HG02852 (cell line): ENCODE measurements around the gene SPTBN1.

Experiments
- ATAC-seq: cut with Tn5 transposase; IDR thresholded peaks from one replicate; pipeline ENCODE4 v1.9.1; 2021; ENCODE audit warnings: mild to moderate bottlenecking, moderate library complexity; ENCODE audit not compliant: unreplicated experiment

The SPTBN1 gene

GRCh38 chr2:54432251-54433015, 23.7 kb upstream of the SPTBN1 start:
- no peak for ATAC-seq

DNA sequence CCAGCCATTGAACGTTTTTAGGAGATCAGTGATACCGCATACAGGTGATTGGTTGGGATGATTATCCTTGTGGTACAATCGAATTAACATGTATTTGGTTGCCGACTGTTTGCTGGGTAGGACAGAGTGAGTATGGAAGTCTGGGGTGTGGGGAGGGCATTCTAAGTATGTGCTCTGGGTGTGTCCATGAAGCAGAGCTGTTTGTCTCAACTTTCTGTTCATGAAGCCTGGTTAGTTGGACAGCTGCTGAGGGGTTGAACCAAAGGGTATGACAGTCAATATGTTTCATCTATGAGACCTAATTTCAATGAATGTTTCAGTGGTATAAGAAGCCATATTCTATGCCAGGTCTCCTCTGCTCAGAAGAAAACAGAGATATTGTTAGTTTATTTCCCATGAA, 21.9 kb upstream of the SPTBN1 start:
- no peak for ATAC-seq

DNA sequence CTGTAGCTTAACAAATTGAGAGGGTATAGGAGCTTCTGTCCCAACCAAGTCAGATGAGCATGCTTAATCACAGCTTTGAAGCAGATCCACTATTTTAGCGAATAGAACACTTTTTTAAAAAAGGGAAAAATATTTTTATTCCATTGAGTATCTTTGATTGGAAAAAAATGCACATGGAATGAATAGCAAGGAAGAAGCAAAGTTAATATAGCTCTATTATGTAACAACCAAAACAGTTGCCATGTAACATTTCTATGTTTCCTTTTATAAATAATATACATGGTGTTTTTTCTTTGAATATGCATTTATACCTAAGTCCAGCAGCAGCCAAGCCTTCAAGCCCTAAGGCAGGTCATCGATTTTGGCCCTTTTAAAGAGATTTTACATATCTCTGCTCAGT, 21.4 kb upstream of the SPTBN1 start:
- no peak for ATAC-seq

DNA sequence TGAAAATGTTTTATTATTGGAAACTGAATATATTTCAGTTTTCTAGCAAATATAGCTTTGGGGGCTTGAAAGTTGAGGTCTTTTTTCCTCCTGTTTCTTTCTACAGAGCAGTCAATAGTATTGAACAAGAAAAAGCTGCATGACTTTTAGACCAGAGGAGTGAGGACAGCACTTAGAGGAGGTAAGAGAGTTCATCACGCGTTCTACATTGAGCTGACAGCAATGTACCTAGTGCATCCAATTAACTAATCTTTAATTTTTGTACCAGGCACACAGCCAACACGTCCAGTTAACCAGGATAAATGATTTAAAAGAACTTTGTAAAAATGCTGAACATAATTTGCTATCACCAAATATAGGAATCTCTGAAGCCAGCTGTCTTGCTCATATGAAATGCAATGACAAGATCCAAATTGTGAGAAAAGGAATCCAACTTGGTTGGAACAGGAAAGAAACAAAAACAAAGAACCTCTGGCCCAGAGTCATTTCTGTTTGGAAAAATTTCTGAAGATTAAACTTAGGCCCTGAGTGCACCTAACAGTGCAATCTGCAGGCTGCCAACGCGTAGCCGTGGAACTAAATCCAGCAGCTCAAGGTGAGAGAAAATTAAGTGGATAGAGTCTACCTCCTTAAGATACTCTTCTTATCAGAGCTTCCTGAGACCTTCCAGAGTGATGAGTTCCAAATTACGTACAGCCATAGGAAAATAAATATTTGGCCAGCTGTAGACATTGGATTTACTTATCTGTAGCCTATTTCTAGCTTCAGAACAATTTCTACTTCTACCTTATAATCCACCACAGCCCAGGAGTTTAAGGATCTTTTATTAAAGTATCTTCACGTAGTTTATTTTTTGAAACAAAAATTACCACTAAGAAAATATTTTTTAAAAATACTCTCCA, 20.6 kb upstream of the SPTBN1 start:
- no peak for ATAC-seq

GRCh38 chr2:54437588-54437987, 18.5 kb upstream of the SPTBN1 start:
- no peak for ATAC-seq

DNA sequence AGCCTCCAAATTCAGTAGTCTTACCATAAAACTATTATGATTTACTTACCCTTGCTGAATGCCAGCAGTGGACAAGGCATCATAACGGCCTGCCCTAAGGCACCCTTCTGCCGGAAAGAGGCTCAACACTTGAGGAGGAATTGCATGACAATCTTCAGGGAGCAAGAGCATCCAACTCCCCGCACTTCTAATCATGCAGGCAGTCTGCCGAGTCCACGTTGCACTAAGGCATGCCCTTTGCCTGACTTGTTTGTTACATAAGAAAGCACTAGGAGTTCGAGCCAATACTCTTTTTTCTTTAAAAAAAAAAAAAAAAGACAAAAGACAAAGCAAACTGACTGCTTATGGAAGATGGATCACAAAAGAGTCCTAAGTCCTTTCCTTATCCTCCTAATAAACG, 17.9 kb upstream of the SPTBN1 start:
- ATAC-seq = no peak

DNA sequence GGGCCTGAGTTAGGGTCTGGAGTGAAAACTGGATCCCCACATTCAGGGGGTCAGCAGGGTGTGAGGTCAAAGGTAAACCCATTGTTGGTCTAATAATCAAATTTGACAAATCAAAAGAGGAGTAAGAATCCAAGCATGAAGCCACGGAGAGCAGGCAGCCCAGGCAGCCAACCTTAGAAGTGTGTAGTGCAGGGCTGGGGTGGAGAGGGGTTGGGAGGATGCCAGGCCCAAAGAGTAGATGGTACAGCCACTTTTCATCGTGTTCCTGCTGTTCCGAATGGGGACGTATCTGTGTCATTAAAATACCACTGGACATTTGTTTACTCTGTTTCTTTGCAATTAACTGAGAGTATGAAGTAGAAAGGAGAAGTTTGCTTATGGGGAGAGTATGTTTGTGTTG, 16.5 kb upstream of the SPTBN1 start:
- no peak for ATAC-seq

- no peak for ATAC-seq
Measured at GRCh38 chr2:54440050-54440449, 16.1 kb upstream of the SPTBN1 start.

DNA sequence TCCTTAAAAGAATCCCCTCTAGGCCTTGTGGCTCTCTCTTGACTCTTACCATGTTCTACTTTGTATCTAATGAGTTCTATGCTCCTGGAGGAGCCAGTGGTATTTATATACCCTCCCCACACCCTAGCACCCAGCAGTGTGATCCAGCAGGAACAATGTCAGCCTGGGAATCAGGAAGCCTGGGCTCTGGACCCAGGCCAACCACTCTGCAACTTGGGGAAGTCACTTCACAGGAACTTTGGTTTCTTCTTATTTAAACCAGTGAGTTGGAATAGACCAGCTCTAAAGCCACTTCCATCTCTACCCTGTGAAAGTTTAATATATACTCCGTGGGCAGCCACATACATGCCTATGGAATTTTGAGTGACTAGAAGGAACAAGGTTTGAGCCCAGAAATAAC, 11.6 kb upstream of the SPTBN1 start:
- ATAC-seq = no peak

GRCh38 chr2:54446122-54446521, 10.0 kb upstream of the SPTBN1 start:
- ATAC-seq = no peak

- ATAC-seq = no peak
Measured at GRCh38 chr2:54446625-54447024, 9.5 kb upstream of the SPTBN1 start.

GRCh38 chr2:54454548-54455130, 1.5 kb upstream of the SPTBN1 start:
- no peak for ATAC-seq

DNA sequence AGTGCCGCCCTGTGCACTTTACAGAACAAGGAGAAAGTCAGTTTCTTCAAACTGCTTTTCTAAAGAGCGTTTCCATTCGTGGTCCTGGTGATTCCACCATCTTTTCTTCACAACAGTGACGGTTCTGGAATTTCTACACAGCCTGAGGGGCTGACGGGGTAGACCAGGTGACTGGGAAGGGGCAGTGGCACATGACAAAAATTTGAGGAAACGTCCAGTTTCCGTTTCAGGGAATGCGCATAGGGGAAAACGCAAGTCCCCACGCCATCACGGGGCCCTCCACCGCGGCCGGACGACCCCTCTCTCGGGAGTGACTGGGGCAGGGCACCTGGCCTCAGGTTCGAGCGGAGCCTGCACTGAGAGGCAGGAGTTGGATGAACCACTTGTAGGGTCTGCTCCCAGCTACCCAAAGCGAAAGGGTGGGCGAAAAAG, 980 bp upstream of the SPTBN1 start:
- ATAC-seq = no peak

GRCh38 chr2:54456362-54456611, 160 bp downstream of the SPTBN1 start:
- peak; percentile 29 for ATAC-seq

- peak; percentile 40 for ATAC-seq
Measured at GRCh38 chr2:54456612-54457322, 640 bp downstream of the SPTBN1 start.

GRCh38 chr2:54457323-54458023, 1.3 kb downstream of the SPTBN1 start:
- no peak for ATAC-seq

DNA sequence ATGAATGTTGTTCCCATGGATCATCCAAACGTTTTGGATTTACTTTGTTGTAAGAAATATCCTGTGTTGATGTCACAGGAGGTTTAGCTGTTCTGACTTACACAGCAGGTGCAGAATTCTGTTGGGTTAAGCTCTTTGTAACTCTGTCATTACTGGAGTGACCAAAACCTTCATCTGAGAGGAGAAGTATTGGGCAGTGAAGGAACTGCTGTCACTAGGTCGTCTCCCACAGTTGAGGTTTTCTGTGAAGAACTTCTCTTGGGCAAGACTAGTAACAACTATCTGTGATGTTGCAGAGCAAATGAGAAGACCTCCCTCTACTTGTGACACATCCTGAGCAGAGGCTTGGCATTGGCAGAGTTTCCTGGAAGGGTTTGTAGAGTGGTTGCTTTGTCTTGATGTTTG, 2.9 kb downstream of the SPTBN1 start:
- ATAC-seq = no peak

DNA sequence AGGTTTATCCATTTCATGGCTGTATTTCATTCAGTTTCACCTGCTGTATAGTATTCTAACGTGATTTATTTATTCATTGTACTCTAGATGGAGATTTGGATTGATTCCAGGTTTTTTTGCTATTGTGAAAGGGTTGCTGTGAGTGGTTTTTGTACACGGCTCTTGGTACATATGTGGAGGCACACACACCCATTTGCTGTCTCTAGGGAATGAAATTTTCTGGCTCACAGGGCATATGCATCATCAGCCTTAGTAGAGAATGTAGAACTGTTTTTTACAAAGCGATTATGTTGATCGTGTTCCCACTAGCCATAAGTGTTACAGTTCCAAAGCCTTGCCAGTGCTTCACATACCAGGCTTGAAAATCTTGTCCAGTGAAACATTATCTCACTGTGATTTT, 5.1 kb downstream of the SPTBN1 start:
- no peak for ATAC-seq

DNA sequence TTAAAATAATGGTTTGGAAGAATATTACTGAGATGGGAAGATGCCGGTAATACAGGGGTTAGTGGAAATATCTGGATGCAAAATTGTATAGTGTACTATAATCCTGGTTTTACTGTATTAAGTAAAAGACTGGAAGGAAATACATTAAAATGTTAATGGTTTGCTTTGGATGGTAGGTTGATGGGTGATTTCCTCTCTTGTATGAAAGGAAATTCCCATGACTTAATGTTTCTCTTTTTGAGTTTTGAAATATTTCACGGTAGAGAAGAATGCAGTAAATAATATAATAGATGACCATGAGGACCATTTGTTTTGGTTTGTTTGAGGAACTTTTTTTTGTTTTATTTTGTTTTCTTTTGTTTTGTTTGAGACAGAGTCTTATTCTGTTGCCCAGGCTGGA, 8.2 kb downstream of the SPTBN1 start:
- ATAC-seq = no peak

DNA sequence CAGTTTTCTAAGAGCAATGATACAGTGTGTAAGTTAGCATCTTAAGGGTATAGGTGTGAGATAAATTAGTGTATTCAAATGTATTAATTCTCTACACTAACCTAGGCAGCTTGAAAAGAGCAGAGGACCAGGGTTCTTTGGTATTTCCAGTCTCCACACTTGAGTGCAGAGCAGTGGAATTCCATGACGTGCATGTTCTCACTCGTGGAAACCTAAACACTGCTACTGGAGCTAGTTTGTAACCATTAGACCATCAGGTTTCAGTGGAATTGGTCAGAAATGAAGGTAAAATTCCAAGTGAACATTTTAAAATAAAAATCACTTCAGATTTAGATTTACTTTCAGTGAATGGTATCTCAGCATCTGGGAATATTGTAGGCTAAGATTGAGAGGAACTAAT, 9.0 kb downstream of the SPTBN1 start:
- ATAC-seq = no peak

GRCh38 chr2:54466870-54467269, 10.7 kb downstream of the SPTBN1 start:
- no peak for ATAC-seq
